ENCODE results near the gene SULT4A1. TPM values are rescaled to one million over a fixed set of nuclear protein-coding genes. Genes with fewer than 3 reads are reported as not detected.
"Not testable (repeated sequence)": the region's sequence is repeated elsewhere in the genome, so short reads cannot be mapped to it uniquely, and the experiment has no call there.

Gene SULT4A1
- polyA plus RNA-seq, 1 experiment: 0.14 TPM

GRCh38 chr22:43878079-43878795 lies 15.9 kb upstream of the SULT4A1 start:
- Histone ChIP-seq H3K27me3 (ENCODE audit: control insufficient read depth, insufficient read depth, low read length) (peaks cover 14% of the 10 kb centered on the region), H3K27ac (ENCODE audit: low read depth, low read length) (no peak overlapping the region), H3K9me3 (ENCODE audit: control insufficient read depth, insufficient read depth, low read length) (peaks cover 6% of the 10 kb centered on the region), H3K4me3 (ENCODE audit: low read depth, low read length) (no peak overlapping the region)
- ChIA-PET POLR2A (no interaction called here), CTCF (interaction anchor here (0.6 to 1.2 kb wide), 2 partner anchors 9 to 647 kb away, joined by 3 read pairs; no protein-coding TSS in a partner anchor)
- no peak for DNase-seq (ENCODE audit: low read depth, low spot score)
- TF ChIP-seq, protein P1, sequence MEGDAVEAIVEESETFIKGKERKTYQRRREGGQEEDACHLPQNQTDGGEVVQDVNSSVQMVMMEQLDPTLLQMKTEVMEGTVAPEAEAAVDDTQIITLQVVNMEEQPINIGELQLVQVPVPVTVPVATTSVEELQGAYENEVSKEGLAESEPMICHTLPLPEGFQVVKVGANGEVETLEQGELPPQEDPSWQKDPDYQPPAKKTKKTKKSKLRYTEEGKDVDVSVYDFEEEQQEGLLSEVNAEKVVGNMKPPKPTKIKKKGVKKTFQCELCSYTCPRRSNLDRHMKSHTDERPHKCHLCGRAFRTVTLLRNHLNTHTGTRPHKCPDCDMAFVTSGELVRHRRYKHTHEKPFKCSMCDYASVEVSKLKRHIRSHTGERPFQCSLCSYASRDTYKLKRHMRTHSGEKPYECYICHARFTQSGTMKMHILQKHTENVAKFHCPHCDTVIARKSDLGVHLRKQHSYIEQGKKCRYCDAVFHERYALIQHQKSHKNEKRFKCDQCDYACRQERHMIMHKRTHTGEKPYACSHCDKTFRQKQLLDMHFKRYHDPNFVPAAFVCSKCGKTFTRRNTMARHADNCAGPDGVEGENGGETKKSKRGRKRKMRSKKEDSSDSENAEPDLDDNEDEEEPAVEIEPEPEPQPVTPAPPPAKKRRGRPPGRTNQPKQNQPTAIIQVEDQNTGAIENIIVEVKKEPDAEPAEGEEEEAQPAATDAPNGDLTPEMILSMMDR (IDR thresholded peaks at IDR 0.05; ENCODE audit: low read depth, low read length): no peak

GRCh38 chr22:43876866-43877509 lies 14.7 kb upstream of the SULT4A1 start:
- Histone ChIP-seq H3K27me3 (ENCODE audit: control insufficient read depth, insufficient read depth, low read length) (peaks cover 14% of the 10 kb centered on the region), H3K4me3 (ENCODE audit: low read depth, low read length) (no peak overlapping the region), H3K27ac (ENCODE audit: low read depth, low read length) (no peak overlapping the region), H3K9me3 (ENCODE audit: control insufficient read depth, insufficient read depth, low read length) (no peaks in the 10 kb centered on the region)
- no peak for DNase-seq (ENCODE audit: low read depth, low spot score)
- CTCF ChIA-PET: interaction anchor here (1.0 kb wide), 1 partner anchor 8 kb away, joined by 5 read pairs; no protein-coding TSS in a partner anchor
- POLR2A ChIA-PET: no interaction called here
- TF ChIP-seq, protein P1 (IDR thresholded peaks at IDR 0.05; ENCODE audit: low read depth, low read length): no peak

GRCh38 chr22:43869799-43870198 lies 7.5 kb upstream of the SULT4A1 start:
- Histone ChIP-seq H3K27ac (ENCODE audit: low read depth, low read length) (no peak overlapping the region), H3K9me3 (ENCODE audit: control insufficient read depth, insufficient read depth, low read length) (no peaks in the 10 kb centered on the region), H3K27me3 (ENCODE audit: control insufficient read depth, insufficient read depth, low read length) (no peaks in the 10 kb centered on the region), H3K4me3 (ENCODE audit: low read depth, low read length) (no peak overlapping the region)
- POLR2A ChIA-PET: no interaction called here
- no peak for DNase-seq (ENCODE audit: low read depth, low spot score)
- CTCF ChIA-PET: no interaction called here
- TF ChIP-seq, protein P1 (IDR thresholded peaks at IDR 0.05; ENCODE audit: low read depth, low read length): no peak

DNA sequence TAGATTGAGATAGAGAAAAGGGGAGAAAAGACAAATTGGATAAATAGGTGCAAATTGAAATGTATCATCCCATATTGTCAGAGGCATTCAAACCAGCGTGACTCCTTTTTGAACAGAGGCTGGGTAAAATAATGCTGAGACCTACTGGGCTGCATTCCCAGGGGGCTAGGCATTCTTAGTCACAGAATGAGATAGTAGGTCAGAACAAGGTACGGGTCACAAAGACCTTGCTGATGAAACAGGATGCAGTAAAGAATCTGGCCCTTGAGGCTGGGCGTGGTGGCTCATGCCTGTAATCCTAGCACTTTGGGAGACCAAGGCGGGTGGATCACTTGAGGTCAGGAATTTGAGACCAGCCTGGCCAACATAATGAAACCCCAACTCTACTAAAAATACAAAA lies 6.7 kb upstream of the SULT4A1 start:
- CTCF ChIA-PET: interaction anchor here (2.4 kb wide), 1 partner anchor 16 kb away, joined by 7 read pairs; no protein-coding TSS in a partner anchor
- H3K27ac ChIP-seq (ENCODE audit: low read depth, low read length); DNase-seq (ENCODE audit: low read depth, low spot score); H3K27me3 ChIP-seq (ENCODE audit: control insufficient read depth, insufficient read depth, low read length); H3K9me3 ChIP-seq (ENCODE audit: control insufficient read depth, insufficient read depth, low read length); POLR2A ChIA-PET; H3K4me3 ChIP-seq (ENCODE audit: low read depth, low read length): not testable (repeated sequence)

DNA sequence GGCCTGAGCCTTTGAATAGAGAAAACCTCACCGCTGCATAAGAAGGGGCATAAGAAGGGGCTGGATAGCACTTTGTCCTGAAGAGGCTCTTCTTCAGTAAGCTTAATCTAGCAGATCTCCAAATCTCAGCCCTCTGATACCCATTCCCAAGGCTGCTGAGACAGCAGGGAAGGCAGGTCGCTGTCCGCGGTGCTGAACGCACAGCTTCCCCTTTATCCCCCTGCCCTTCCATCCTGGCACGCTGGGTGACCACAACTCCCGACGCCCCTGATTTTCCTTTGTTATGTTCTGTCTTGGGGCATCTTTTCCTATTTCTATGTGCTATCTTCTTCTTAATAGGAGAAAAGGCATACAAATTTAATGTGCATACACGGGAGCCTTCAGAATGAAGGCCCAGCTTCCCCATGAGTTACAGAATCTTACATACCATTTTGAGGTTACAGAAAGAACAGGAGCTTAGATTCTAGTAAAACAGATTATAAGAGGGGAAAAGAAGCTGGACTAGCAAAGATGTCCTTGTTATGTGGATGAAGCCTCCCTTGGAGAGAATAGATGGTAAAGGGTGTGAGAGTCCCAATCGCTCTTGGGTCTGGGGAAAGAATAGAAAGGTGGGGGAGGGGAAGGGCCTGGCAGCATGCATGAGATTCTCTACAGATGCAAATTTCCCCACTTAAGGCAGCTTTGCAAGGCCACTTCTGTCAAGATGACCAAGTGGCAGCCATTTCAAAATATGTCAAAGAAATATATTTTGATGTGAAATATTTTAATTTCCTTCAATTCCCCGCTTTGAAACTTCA lies 5.7 kb upstream of the SULT4A1 start:
- Histone ChIP-seq H3K9me3 (ENCODE audit: control insufficient read depth, insufficient read depth, low read length) (no peaks in the 10 kb centered on the region), H3K4me3 (ENCODE audit: low read depth, low read length) (no peak overlapping the region), H3K27me3 (ENCODE audit: control insufficient read depth, insufficient read depth, low read length) (no peaks in the 10 kb centered on the region), H3K27ac (ENCODE audit: low read depth, low read length) (no peak overlapping the region)
- DNase-seq (ENCODE audit: low read depth, low spot score): peak; percentile 32
- TF ChIP-seq, protein P1 (IDR thresholded peaks at IDR 0.05; ENCODE audit: low read depth, low read length): no peak
- CTCF ChIA-PET: interaction anchor here (1.4 to 2.4 kb wide), 3 partner anchors 15 to 41 kb away, joined by 5 to 7 read pairs (median 6); no protein-coding TSS in a partner anchor
- POLR2A ChIA-PET: no interaction called here
